GM13977 (cell line): ENCODE measurements around the gene AGAP1.

Experiments used
- DNase-seq: peaks from one replicate; pipeline ENCODE4 v3.0.0; 2012; ENCODE audit warnings: low spot score
- CTCF ChIP-seq: IDR thresholded peaks from 2 replicates; pipeline ENCODE4 v1.5.1; 2012; ENCODE audit warnings: mild to moderate bottlenecking, control low read depth; ENCODE audit not compliant: insufficient read depth; ENCODE audit errors: extremely low read depth, missing control alignments
- in situ Hi-C: fragments of 300-500 bp; cut with MboI; formaldehyde crosslinking; loops from one replicate; pipeline ENCODE4 v1.12.0; 2022; ENCODE audit warnings: low sequenced_read_pairs, low pct_unique_long_range_greater_than_20kb, mixed read lengths, inconsistent platforms; ENCODE audit not compliant: unreplicated experiment

AGAP1 gene

GRCh38 chr2:235900631-235901030, 406.8 kb downstream of the AGAP1 start:
- TF ChIP-seq CTCF, result no peak
- in situ Hi-C loops, result no loop called here
- DNase-seq, result no peak

GRCh38 chr2:235901243-235901642, 407.4 kb downstream of the AGAP1 start:
- TF ChIP-seq CTCF, result no peak
- in situ Hi-C loops, result no loop called here
- DNase-seq, result no peak

- in situ Hi-C loops, result no loop called here
- DNase-seq, result no peak
- no peak for TF ChIP-seq CTCF
Measured at GRCh38 chr2:235903782-235904584, 410.1 kb downstream of the AGAP1 start.

- DNase-seq, result no peak
- in situ Hi-C loops, result no loop called here
- no peak for TF ChIP-seq CTCF
Measured at GRCh38 chr2:235904585-235904931, 410.7 kb downstream of the AGAP1 start.

- DNase-seq, result peak; percentile 40
- in situ Hi-C loops, result no loop called here
- TF ChIP-seq CTCF, result no peak
Measured at GRCh38 chr2:235908826-235909225, 415.0 kb downstream of the AGAP1 start.

- no peak for TF ChIP-seq CTCF
- in situ Hi-C loops, result no loop called here
- DNase-seq, result no peak
Measured at GRCh38 chr2:235909358-235909757, 415.5 kb downstream of the AGAP1 start.
